Measurements from ENCODE around the gene ATG9A.

The ATG9A gene

GRCh38 chr2:219252900-219253752 is 23.7 kb upstream of the ATG9A start, which contains the start of gene TUBA4B:
TSS of gene TUBA4B (plus strand) at chr2:219253243. CDS start at chr2:219253408, 165 bp downstream.
- no peak for DNase-seq

GRCh38 chr2:219252570-219252899 is 23.1 kb upstream of the ATG9A start:
- DNase-seq, result no peak

- DNase-seq, result no peak
These were observed 22.6 kb upstream of the ATG9A start for GRCh38 chr2:219252084-219252483.

- DNase-seq, result no peak
These were observed 22.2 kb upstream of the ATG9A start for GRCh38 chr2:219251656-219252055.

GRCh38 chr2:219250049-219250781 is 20.8 kb upstream of the ATG9A start:
- DNase-seq, result no peak

- peak; percentile 90 for DNase-seq
These were observed 20.0 kb upstream of the ATG9A start for GRCh38 chr2:219249203-219249980.

GRCh38 chr2:219248845-219249202 is 19.4 kb upstream of the ATG9A start:
- DNase-seq, result no peak

- DNase-seq, result no peak
These were observed 18.5 kb upstream of the ATG9A start for GRCh38 chr2:219247678-219248642.

- no peak for DNase-seq
These were observed 17.1 kb upstream of the ATG9A start for GRCh38 chr2:219246559-219246958.

GRCh38 chr2:219245899-219246230 is 16.4 kb upstream of the ATG9A start:
- no peak for DNase-seq

- peak; percentile 64 for DNase-seq
These were observed 15.9 kb upstream of the ATG9A start, which contains the start of the genes GLB1L and STK16 for GRCh38 chr2:219245148-219245898. TSS of gene GLB1L (minus strand) at chr2:219245444. CDS start at chr2:219243573, 1,871 bp downstream. TSS of gene STK16 (plus strand) at chr2:219245479. CDS start at chr2:219246000, 521 bp downstream.

- DNase-seq, result no peak
These were observed 15.3 kb upstream of the ATG9A start for GRCh38 chr2:219244789-219245147.

- DNase-seq, result no peak
These were observed 13.9 kb upstream of the ATG9A start for GRCh38 chr2:219243291-219243761.

GRCh38 chr2:219234331-219234730 is 4.9 kb upstream of the ATG9A start:
- DNase-seq, result no peak

- DNase-seq, result no peak
These were observed 664 bp upstream of the ATG9A start for GRCh38 chr2:219230059-219230540.

- no peak for DNase-seq
These were observed 528 bp downstream of the ATG9A start for GRCh38 chr2:219228911-219229304.

- DNase-seq, result no peak
These were observed 1.2 kb downstream of the ATG9A start for GRCh38 chr2:219228041-219228910.

- DNase-seq, result no peak
These were observed 4.1 kb downstream of the ATG9A start for GRCh38 chr2:219225350-219225749.

GRCh38 chr2:219223831-219224610 is 5.4 kb downstream of the ATG9A start:
- DNase-seq, result no peak
